ENCODE measurements around the gene POLD2. TPM values are rescaled to one million over a fixed set of nuclear protein-coding genes. Genes with fewer than 3 reads are reported as not detected.

POLD2 gene
- total and polyA plus RNA-seq, 2 of the 4 experiments (the other 2 are of a cell fraction) = 142 to 163 TPM

- Histone ChIP-seq H3K9me3 (ENCODE audit: control insufficient read depth, insufficient read depth, low read length) (no peaks in the 10 kb centered on the region), H3K4me2 (ENCODE audit: low read depth, low read length) (no peak overlapping the region), H3K23ac (ENCODE audit: low read depth, low read length) (no peak overlapping the region), H2BK20ac (ENCODE audit: low read depth, low read length) (no peak overlapping the region), H2BK5ac (ENCODE audit: low read depth, low read length, poor library complexity, severe bottlenecking) (no peak overlapping the region), H3K4ac (ENCODE audit: low read depth, low read length) (no peak overlapping the region), H3K18ac (ENCODE audit: low read depth, low read length) (no peak overlapping the region), H4K20me1 (ENCODE audit: insufficient read depth, low read length) (no peaks in the 10 kb centered on the region; the same call in 1 of the 2 replicates), H2BK15ac (ENCODE audit: low read depth, low read length) (no peak overlapping the region), H2BK120ac (ENCODE audit: low read depth, low read length) (no peak overlapping the region), H4K5ac (ENCODE audit: low read depth, low read length) (no peak overlapping the region), H3K9ac (ENCODE audit: low read depth, low read length) (no peak overlapping the region), H3K36me3 (ENCODE audit: control insufficient read depth, insufficient read depth, low read length) (peaks cover 27% of the 10 kb centered on the region), H3K14ac (replicated peaks; ENCODE audit: low read depth, low read length) (no peak overlapping the region), H2AK5ac (ENCODE audit: low read depth, low read length) (no peak overlapping the region), H3K56ac (ENCODE audit: extremely low read depth, insufficient read depth, low read length) (no peak overlapping the region), H4K91ac (ENCODE audit: insufficient read depth, low read depth, low read length) (no peak overlapping the region), H3K27me3 (ENCODE audit: control insufficient read depth, insufficient read depth, low read length) (no peaks in the 10 kb centered on the region), H4K8ac (ENCODE audit: low read depth in 2 of 2, low read length in 2 of 2) (no peak overlapping the region), H3K79me1 (ENCODE audit: low read depth in 1 of 2, low read length in 2 of 2) (peaks cover 0 to 8% of the 10 kb centered on the region in 2 experiments; a peak in 2 of 4 replicates), H3K4me1 (ENCODE audit: control insufficient read depth, insufficient read depth, low read length) (no peaks in the 10 kb centered on the region), H3K27ac (ENCODE audit: insufficient read depth, low read length) (no peak overlapping the region), H3K4me3 (ENCODE audit: insufficient read depth, low read depth, low read length) (no peak overlapping the region), H3K9me1 (ENCODE audit: insufficient read depth, low read length) (no peaks in the 10 kb centered on the region), H2AFZ (replicated peaks; ENCODE audit: low read length, poor library complexity) (no peak overlapping the region), H2AK9ac (replicated peaks; ENCODE audit: low read depth, low read length, poor library complexity) (no peak overlapping the region)
- in situ Hi-C loops (cut with MboI; ENCODE audit: low sequenced_read_pairs) (no loop called here), dilution Hi-C loops (cut with HindIII; ENCODE audit: low sequenced_read_pairs, unreplicated experiment) (no loop called here), intact Hi-C loops (cut with micrococcal nuclease) (no loop called here)
- POLR2A ChIA-PET (ENCODE audit: unreplicated experiment) = no interaction called here
- CTCF ChIA-PET = no interaction called here
- no peak for TF ChIP-seq USF2 (IDR thresholded peaks at IDR 0.05; ENCODE audit: low read depth, low read length)
- TF ChIP-seq CHD1 (IDR thresholded peaks at IDR 0.05; ENCODE audit: low read depth, low read length) = no peak
- TF ChIP-seq RFX5 (IDR thresholded peaks at IDR 0.05; ENCODE audit: low read depth, low read length) = no peak
- TF ChIP-seq RAD21 (IDR thresholded peaks at IDR 0.05; ENCODE audit: low read length) = no peak
- no peak for TF ChIP-seq FOS (IDR thresholded peaks at IDR 0.05; ENCODE audit: low read depth, low read length)
- no peak for TF ChIP-seq SMC3 (IDR thresholded peaks at IDR 0.05; ENCODE audit: low read depth, low read length)
- no peak for TF ChIP-seq MAZ (IDR thresholded peaks at IDR 0.05; ENCODE audit: borderline replicate concordance, low read depth, low read length)
- TF ChIP-seq ELK1 (IDR thresholded peaks at IDR 0.05; ENCODE audit: borderline replicate concordance, low read depth, low read length) = no peak
- TF ChIP-seq CTCF (conservative IDR thresholded peaks at IDR 0.05; ENCODE audit: low read depth, low read length) = no peak
- TF ChIP-seq CEBPB (IDR thresholded peaks at IDR 0.05; ENCODE audit: low read depth, low read length) = no peak
- no peak for TF ChIP-seq NFE2L2 (IDR thresholded peaks at IDR 0.05; ENCODE audit: low read depth, low read length)
- no peak for TF ChIP-seq RCOR1 (IDR thresholded peaks at IDR 0.05; ENCODE audit: insufficient replicate concordance, low read length)
- TF ChIP-seq MXI1 (IDR thresholded peaks at IDR 0.05; ENCODE audit: borderline replicate concordance, low read depth, low read length) = no peak
- TF ChIP-seq POLR2A (IDR thresholded peaks at IDR 0.05; ENCODE audit: low read depth, low read length) = no peak
- TF ChIP-seq MAFK (IDR thresholded peaks at IDR 0.05; ENCODE audit: low read depth, low read length) = no peak
- ATAC-seq (ENCODE audit: low read depth) = no peak
- no TSS peak for BruUV-seq (replicated peaks)
- 73% methylated on average over 12 of the region's 34 CpGs; no CpG with 5 or more reads in 1 of the 2 experiments for WGBS, 2 experiments (ENCODE audit: extremely low coverage in 2 of 2, insufficient read length in 1 of 2)
- no peak for DNase-seq
These were observed 10.2 kb downstream of the POLD2 start for GRCh38 chr7:44112997-44113763.
